ENCODE data around the gene PPP2R5D. TPM values are rescaled to one million over a fixed set of nuclear protein-coding genes. Genes with fewer than 3 reads are reported as not detected.

PPP2R5D gene
- total and polyA plus RNA-seq, 2 of the 8 experiments (the other 6 are each of a cell fraction or from before 2014, with no cell fraction given), result 52.1 to 55.7 TPM

DNA sequence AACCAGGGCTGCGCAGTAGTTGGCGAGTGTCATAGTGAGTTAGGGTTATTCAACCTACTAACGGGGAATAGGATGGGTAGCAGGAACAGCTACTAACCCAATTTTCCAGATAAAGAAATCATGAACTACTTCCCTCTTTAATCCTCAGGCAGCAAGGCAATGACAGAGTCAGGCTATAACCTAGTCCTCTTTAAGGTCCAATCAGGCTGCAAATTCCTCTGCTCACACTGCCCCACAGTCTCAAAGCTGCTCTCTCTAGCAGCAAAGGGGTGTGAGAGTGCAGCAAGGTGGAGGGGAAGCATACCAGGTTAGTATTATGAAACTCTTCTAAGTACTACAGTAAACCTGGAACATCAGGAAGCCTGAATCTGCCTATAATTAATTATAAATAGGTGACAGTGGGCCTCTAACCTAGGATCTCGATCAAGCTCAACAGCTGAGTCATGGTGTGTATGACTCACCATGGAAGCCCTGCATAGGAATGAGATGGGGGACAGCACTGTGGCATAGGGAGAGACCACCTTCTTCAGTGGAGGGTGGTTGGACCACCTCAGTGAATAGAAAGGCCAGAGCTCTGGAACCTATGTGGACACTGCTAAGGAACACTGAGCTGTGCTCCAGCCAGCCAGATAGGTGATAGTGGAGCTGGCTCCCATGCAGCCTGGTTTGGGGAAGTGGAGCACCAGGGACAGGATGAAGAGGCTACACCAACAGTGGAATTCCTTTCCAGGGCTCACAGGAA is 13.3 kb upstream of the PPP2R5D start:
- Histone ChIP-seq H3K79me1 (ENCODE audit: low read depth, low read length) (no peaks in the 10 kb centered on the region; the same call in none of the 2 replicates), H3K56ac (replicated peaks; ENCODE audit: insufficient read length, low read depth, low read length) (no peak overlapping the region), H3K23me2 (ENCODE audit: low read depth, low read length) (no peaks in the 10 kb centered on the region), H4K8ac (ENCODE audit: extremely low read depth, insufficient read depth, low read length) (no peak overlapping the region), H2BK120ac (replicated peaks; ENCODE audit: low read depth, low read length) (no peak overlapping the region), H3K4me1 (replicated peaks in 1 of 4; ENCODE audit: control insufficient read depth in 3 of 4, insufficient read depth in 4 of 4, low read length in 3 of 4) (peaks cover 0 to 3% (median 0%) of the 10 kb centered on the region in 4 experiments; a peak in 2 of 7 replicates), H3K4ac (replicated peaks; ENCODE audit: insufficient read length, low read depth, low read length) (no peak overlapping the region), H3K27me3 (replicated peaks in 1 of 4; ENCODE audit: control insufficient read depth in 3 of 4, extremely low read depth in 1 of 4, insufficient read depth in 3 of 4, low read length in 3 of 4) (no peaks in the 10 kb centered on the region), H2AK5ac (ENCODE audit: low read depth, low read length) (no peak overlapping the region), H2BK15ac (ENCODE audit: low read length) (no peak overlapping the region), H3K23ac (ENCODE audit: insufficient read length) (no peak overlapping the region), H3K9me3 (ENCODE audit: insufficient read depth in 2 of 2, low read depth in 1 of 2, low read length in 1 of 2) (no peaks in the 10 kb centered on the region), H3K4me2 (ENCODE audit: insufficient read depth in 1 of 2, low read depth in 2 of 2, low read length in 2 of 2) (no peak overlapping the region), H3K27ac (ENCODE audit: low read depth, low read length) (0 out of 2 replicates have a peak overlapping the region, but pooled peaks have one; percentile 19), H2BK20ac (ENCODE audit: low read length) (no peak overlapping the region), H4K20me1 (replicated peaks in 1 of 2; ENCODE audit: control insufficient read depth in 1 of 2, insufficient read depth in 2 of 2, low read length in 2 of 2) (peaks cover 0 to 2% of the 10 kb centered on the region in 2 experiments), H3K4me3 (ENCODE audit: extremely low read depth in 1 of 4, insufficient read depth in 2 of 4, low read depth in 3 of 4, low read length in 4 of 4) (no peak overlapping the region), H2AFZ (ENCODE audit: low read length) (no peak overlapping the region), H3K36me3 (ENCODE audit: control insufficient read depth in 2 of 4, insufficient read depth in 4 of 4, low read length in 3 of 4) (no peaks in the 10 kb centered on the region; a peak in 1 of 8 replicates), H3K9ac (replicated peaks in 1 of 4; ENCODE audit: extremely low read depth in 1 of 4, low read depth in 3 of 4, low read length in 3 of 4) (no peak overlapping the region), H3K18ac (ENCODE audit: extremely low read depth, low read length) (no peak overlapping the region), H3K14ac (ENCODE audit: insufficient read length) (no peak overlapping the region), H2BK12ac (ENCODE audit: low read depth, low read length) (0 out of 2 replicates have a peak overlapping the region, but pooled peaks have one; percentile 11), H3K79me2 (ENCODE audit: control insufficient read depth in 1 of 2, insufficient read depth in 2 of 2, low read length in 2 of 2) (no peaks in the 10 kb centered on the region), H2BK5ac (ENCODE audit: low read depth, low read length) (peak overlapping the region; percentile 35; the same call in 1 of the 2 replicates), H4K5ac (ENCODE audit: insufficient read length, low read depth, low read length) (no peak overlapping the region), H4K91ac (replicated peaks; ENCODE audit: insufficient read length, low read length) (no peak overlapping the region)
- no peak for DNase-seq (ENCODE audit: low read depth in 1 of 2, low spot score in 2 of 2)
- WGBS, 2 experiments (ENCODE audit: extremely low coverage in 1 of 2, insufficient coverage in 1 of 2, insufficient read length in 1 of 2, insufficient replicate concordance in 2 of 2, low coverage in 1 of 2, low lambda C conversion rate in 2 of 2, missing lambda C conversion rate in 1 of 2), result 85% methylated on average over 4 of the region's 4 CpGs; no CpG with 5 or more reads in 1 of the 2 experiments
- no peak for TF ChIP-seq EZH2 (IDR thresholded peaks at IDR 0.05; ENCODE audit: low read depth, low read length, severe bottlenecking)
- no peak for FAIRE-seq
- POLR2A ChIA-PET (ENCODE audit: partially characterized antibody), result interaction anchor here (0.6 to 5.9 kb wide), 4 partner anchors 8 to 83 kb away, joined by 3 to 29 read pairs (median 7); partner anchors contain the start of genes CUL7, PEX6 and PPP2R5D
- CTCF ChIA-PET (ENCODE audit: partially characterized antibody), result interaction anchor here (0.5 to 4.2 kb wide), 11 partner anchors 8 to 1123 kb away, joined by 3 to 11 read pairs (median 4); partner anchors contain the start of genes KLHDC3, MEA1 and PEX6

Measured in H1 (cell line).